HG03103 (cell line): Measurements from ENCODE around the gene CABP2.
"Not testable (repeated sequence)": the region's sequence is repeated elsewhere in the genome, so short reads cannot be mapped to it uniquely, and the experiment has no call there.

Experiments used
- ATAC-seq: cut with Tn5 transposase; IDR thresholded peaks from one replicate; pipeline ENCODE4 v1.9.1; 2021; ENCODE audit warnings: low read depth; ENCODE audit not compliant: unreplicated experiment

Gene CABP2

DNA sequence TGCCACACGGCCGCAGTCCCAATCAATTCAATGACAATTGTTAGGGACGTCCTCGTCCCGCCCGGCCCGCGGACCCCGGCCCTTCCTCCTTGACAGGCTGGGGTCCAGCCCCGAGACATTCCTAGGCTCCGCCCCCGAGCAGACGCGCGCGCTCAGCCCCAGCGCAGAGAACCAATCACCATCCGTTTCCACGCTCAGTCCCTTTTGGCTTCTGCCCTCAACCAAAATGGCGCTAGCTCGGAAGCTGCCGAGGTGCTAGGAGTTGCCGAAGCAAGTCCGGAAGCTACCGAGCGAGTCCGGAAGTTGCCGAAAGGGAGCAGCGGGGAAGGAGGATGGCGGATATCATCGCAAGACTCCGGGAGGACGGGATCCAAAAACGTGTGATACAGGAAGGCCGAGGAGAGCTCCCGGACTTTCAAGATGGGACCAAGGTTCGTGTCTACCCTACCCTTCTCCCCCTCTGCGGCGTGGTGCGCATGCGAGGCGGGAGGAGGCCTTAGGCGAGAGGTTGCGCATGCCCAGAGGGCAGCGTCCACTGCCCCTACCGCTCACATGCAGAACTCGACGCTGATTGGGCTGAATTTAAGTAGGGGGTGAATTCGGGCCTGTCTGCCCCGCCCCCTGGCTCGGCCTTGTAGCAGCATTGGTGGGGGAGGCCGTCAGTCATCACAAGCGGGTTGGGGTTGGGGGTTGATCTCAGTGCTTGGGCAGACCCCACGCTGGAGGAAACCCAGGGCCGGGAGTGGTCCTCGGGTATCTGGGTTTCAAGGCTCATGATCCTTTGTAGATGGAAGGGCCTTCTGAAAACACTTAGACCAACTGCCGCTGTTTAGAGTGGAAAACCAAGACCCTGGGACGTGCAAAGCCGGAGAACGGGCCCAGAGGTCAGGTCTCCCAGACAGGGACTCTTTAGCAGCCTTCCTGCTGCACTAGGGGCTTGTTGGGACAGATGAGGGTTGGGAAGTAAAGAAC lies 40.1 kb downstream of the CABP2 start, which contains the start of gene AIP:
Gene AIP (plus strand): TSS at position 200 of the 972 bp plus-strand sequence. CDS start 133 bp downstream, at position 333.
- peak; percentile 48 for ATAC-seq

DNA sequence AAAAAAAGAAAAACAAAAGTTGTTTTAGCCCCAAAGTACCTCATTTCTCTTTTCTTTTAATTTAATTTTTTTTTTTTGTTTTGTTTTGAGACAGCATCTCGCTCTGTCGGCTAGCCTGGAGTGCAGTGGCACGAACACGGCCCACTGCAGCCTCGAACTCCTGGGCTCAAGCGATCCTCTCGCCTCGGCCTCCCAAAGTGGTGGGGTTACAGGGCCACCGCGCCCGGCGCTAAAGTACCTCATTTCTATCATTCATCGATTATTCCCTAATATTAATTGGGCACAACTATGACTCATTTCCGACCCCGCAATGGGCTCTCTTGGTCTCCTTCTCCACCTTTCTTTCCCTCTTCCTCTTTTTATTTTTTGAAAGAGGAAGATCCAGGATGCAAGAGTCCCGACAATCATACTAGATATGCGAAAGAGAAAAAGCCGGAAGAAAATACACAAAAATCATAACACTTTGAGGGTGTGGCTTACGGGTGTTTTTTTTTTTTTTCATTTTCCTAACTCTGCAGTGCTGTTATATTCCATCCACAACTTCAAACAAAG lies 40.9 kb downstream of the CABP2 start:
- ATAC-seq = no peak

DNA sequence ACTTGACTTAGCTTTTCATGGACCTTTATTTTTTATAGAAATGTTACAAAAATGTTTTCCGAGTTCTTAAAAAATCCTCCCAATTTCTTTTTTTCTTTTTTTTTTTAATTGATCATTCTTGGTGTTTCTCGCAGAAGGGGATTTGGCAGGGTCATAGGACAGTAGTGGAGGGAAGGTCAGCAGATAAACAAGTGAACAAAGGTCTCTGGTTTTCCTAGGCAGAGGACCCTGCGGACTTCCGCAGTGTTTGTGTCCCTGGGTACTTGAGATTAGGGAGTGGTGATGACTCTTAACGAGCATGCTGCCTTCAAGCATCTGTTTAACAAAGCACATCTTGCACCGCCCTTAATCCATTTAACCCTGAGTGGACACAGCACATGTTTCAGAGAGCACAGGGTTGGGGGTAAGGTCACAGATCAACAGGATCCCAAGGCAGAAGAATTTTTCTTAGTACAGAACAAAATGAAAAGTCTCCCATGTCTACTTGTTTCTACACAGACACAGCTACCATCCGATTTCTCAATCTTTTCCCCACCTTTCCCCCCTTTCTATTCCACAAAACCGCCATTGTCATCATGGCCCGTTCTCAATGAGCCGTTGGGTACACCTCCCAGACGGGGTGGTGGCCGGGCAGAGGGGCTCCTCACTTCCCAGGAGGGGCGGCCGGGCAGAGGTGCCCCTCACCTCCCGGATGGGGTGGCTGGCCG lies 45.7 kb downstream of the CABP2 start:
- ATAC-seq = not testable (repeated sequence)

DNA sequence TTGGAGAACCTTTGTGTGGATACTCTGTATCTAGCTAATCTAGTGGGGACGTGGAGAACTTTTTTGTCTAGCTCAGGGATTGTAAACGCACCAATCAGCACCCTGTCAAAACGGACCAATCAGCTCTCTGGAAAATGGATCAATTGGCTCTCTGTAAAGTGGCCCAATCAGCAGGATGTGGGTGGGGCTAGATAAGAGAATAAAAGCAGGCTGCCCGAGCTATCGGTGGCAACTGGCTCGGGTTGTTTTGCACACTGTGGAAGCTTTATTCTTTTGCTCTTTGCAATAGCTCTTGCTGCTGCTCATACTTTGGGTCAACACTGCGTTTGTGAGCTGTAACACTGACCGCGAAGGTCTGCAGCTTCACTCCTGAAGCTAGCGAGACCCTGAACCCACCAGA lies 46.6 kb downstream of the CABP2 start:
- ATAC-seq = not testable (repeated sequence)

DNA sequence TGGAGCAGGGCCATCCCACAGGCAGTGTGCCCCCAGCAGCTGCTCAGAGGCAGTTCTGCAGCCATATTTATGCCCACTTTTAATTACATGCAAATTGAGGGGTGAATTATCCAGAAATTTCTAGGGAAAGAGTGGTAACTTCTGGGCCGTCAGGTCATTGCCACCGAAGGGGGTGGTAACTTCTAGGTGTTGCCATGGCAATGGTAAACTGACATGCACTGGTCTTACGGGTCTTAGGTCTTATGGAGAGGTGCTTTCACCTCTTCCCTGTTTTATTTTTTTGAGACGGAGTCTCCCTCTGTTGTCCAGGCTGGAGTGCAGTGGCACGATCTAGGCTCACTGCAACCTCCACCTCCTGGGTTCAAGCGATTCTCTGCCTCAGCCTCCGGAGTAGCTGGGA lies 50.4 kb downstream of the CABP2 start:
- no peak for ATAC-seq

DNA sequence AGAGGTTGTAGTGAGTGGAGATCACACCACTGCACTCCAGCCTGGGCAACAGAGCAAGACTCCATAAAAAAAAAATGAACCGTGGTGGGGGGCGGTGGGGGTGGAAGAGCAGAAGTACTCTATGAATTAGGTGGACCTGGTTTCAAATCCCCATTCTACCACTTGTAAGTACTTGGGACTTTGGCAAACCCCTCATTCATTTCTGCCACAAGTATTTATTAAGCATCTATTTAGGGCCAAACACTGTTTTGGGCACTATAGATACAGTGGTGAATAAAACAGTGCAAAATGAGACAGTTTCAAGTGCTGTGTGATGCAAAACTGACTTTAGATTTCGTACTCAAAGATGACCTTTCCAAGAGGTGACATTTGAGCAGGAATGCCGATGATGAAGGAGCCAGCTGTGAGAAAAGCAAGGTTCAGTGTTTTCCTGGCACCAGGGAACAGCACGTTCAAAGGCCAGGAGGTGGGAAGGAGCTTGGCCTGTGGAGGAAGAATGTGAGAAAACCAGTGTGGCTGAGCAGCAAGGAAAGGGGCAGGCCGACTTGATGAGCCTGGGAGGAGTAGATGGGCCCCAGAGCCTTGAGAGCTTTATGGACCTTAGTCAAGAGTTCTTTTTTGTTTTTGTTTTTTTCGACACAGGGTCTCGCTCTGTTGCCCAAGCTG lies 52.8 kb downstream of the CABP2 start:
- no peak for ATAC-seq

DNA sequence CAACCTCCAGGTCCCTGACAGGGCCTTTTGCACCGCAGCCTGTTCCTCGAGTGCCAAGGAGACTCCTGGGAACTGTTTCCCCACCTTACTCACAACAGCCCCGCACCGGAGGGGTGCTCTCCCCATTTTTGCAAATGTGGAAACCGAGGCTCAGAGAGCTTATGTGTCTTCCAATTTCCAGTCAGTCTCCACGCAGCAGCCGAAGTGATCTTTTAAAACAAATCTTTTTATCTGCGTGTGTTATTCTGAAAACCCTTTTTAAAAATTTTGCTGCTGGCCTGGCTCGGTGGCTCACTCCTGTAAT lies 53.8 kb downstream of the CABP2 start:
- no peak for ATAC-seq
